ENCODE results near the gene RPS6KL1. TPM values are rescaled to one million over a fixed set of nuclear protein-coding genes. Genes with fewer than 3 reads are reported as not detected.

RPS6KL1 gene
- total RNA-seq, 1 experiment from 2014 or later, result 18.8 TPM

DNA sequence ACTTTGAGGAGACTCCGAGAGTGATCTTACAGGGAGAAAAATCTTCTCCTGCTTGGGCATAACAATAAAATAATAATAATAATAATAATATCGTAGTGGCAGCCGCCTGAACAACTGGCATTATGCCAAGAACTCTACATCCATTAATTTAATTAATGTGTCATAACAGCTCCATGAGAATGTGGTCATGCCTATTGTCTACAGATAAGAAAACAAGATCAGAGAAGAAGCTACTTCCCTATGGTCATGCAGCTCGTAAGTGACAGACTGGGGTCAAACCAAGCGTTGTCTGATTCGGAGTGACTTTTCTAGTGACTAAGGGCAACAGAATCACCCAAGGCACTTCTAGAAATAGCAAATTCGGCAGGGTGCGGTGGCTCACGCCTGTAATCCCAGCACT, 58.9 kb downstream of the RPS6KL1 start:
- H2AFZ ChIP-seq (ENCODE audit: low read length), result no peak overlapping the region
- no peaks in the 10 kb centered on the region for H3K4me1 ChIP-seq (ENCODE audit: insufficient read depth, low read length)
- H3K23ac ChIP-seq (ENCODE audit: insufficient read length, low read depth, low read length), result no peak overlapping the region
- no peaks in the 10 kb centered on the region for H3K23me2 ChIP-seq (ENCODE audit: insufficient read length, low read depth, low read length, poor library complexity, severe bottlenecking)
- H3K27ac ChIP-seq (ENCODE audit: insufficient read length, low read depth, low read length), result no peak overlapping the region
- H3K4ac ChIP-seq (ENCODE audit: low read depth, low read length), result no peak overlapping the region
- no peak overlapping the region for H2BK5ac ChIP-seq (ENCODE audit: insufficient read length, low read length)
- no peak overlapping the region for H3K18ac ChIP-seq (ENCODE audit: insufficient read length, low read depth, low read length)
- no peak overlapping the region for H4K5ac ChIP-seq (ENCODE audit: insufficient read length, low read depth, low read length)
- H4K8ac ChIP-seq (replicated peaks; ENCODE audit: insufficient read length, low read depth, low read length), result no peak overlapping the region
- no peak overlapping the region for H2BK15ac ChIP-seq (ENCODE audit: low read depth, low read length)
- WGBS (ENCODE audit: extremely low coverage, insufficient read length, low lambda C conversion rate), result no CpG with 5 or more reads among the region's 9 CpGs
- H2AK5ac ChIP-seq (ENCODE audit: insufficient read length, low read length), result no peak overlapping the region
- Mint-ChIP-seq H3K36me3 (ENCODE audit: insufficient read depth in 1 of 3, low read depth in 3 of 3) (no peaks in the 10 kb centered on the region), H3K9me3 (no peaks in the 10 kb centered on the region), H3K4me1 (peaks cover 0 to 5% of the 10 kb centered on the region in 2 experiments; a peak in 1 of 4 replicates), H3K27ac (no peak overlapping the region), H3K4me3 (no peak overlapping the region), H3K27me3 (ENCODE audit: low read depth) (peaks cover 3% of the 10 kb centered on the region; the same call in 1 of the 2 replicates)
- H3K14ac ChIP-seq (ENCODE audit: insufficient read depth, low read length), result no peak overlapping the region
- H3K9ac ChIP-seq (ENCODE audit: extremely low read depth, insufficient read length, low read length), result no peak overlapping the region
- H3K27me3 ChIP-seq (ENCODE audit: insufficient read depth, low read length), result no peaks in the 10 kb centered on the region
- H3K79me1 ChIP-seq (ENCODE audit: insufficient read depth, low read depth, low read length, poor library complexity, severe bottlenecking), result no peaks in the 10 kb centered on the region
- no peak overlapping the region for H2BK12ac ChIP-seq (ENCODE audit: insufficient read length, low read depth, low read length)
- no peak overlapping the region for H4K91ac ChIP-seq (ENCODE audit: insufficient read length, low read depth, low read length)
- DNase-seq, result no peak
- H3K4me2 ChIP-seq (ENCODE audit: insufficient read depth, insufficient read length, low read length), result no peak overlapping the region
- TF ChIP-seq CTCF (conservative IDR thresholded peaks at IDR 0.05), result no peak
- no peak overlapping the region for H2BK120ac ChIP-seq (ENCODE audit: low read depth, low read length, poor library complexity, severe bottlenecking)
- no peaks in the 10 kb centered on the region for H3K79me2 ChIP-seq (ENCODE audit: insufficient read depth, low read length)
- H4K20me1 ChIP-seq (ENCODE audit: control insufficient read depth, insufficient read depth, insufficient read length), result no peaks in the 10 kb centered on the region
- no peak overlapping the region for H3K56ac ChIP-seq (ENCODE audit: insufficient read length, low read depth, low read length)
- no peaks in the 10 kb centered on the region for H3K9me3 ChIP-seq (ENCODE audit: control insufficient read depth, low read depth, low read length)
- no peak overlapping the region for H3T11ph ChIP-seq (ENCODE audit: low read length)
- no peak overlapping the region for H2BK20ac ChIP-seq (ENCODE audit: low read depth, low read length, poor library complexity, severe bottlenecking)
